NCI-H774 (cell line): ENCODE measurements around the gene CALR.
"Not testable (repeated sequence)": the region's sequence is repeated elsewhere in the genome, so short reads cannot be mapped to it uniquely, and the experiment has no call there.

Experiments
- DNase-seq: peaks from one replicate; lab custom pipeline; 2025; lab: John Stamatoyannopoulos, UW

The CALR gene

DNA sequence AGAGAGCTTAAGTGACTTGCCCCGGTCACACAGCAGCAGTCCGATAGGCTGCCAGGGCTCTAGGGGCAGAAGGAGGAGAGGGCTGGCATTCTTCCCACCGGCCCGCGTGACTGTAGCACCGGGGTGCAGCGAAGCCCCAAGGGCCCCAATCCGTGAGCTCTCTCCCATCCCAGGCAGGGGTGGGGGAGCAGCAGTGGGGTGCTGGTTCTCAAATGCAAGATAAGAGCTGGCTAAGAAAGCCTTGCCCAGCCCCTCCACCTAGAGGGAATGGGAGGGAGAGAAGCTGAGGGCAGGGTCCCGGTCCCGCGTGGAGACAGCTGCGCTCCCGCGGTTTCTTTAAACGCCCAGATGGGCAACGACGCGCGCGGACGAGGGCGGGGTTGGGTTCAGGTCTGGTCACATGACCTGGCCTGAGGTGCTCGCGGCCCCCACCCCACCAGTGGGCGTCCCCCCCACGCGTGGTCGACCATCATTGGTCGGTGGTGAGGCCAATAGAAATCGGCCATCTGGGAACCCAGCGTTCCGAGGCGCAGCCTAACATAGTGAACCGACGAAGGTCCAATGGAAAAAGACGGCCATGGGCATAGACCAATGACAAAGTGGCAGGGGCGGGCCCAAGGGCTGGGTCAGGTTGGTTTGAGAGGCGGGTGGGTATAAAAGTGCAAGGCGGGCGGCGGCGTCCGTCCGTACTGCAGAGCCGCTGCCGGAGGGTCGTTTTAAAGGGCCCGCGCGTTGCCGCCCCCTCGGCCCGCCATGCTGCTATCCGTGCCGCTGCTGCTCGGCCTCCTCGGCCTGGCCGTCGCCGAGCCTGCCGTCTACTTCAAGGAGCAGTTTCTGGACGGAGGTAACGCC, at the start of gene CALR:
TSS of gene CALR (plus strand) at position 683 of the 852 bp plus-strand sequence. CDS start at position 754, 71 bp downstream.
- DNase-seq: peak; percentile 98

DNA sequence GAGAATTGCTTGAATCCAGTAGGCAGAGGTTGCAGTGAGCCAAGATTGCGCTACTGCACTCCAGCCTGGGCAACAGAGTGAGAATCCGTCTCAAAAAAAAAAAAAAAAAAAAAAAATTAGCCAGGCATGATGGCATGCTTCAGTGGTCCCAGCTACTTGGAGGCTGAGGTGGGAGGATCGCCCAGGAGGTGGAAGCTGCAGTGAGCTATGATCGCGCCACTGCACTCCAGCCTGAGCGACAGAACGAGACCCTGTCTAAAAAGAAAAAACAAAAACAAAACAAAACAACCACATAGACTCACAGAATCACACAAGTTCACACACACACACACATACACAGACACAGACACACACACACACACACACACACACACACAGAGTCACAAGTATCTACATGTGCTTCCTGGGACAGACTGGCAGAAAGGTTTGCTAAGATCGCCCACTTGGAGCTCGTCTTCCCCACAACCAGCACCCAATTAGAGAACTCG, 48.1 kb upstream of the CALR start:
- not testable (repeated sequence) for DNase-seq

DNA sequence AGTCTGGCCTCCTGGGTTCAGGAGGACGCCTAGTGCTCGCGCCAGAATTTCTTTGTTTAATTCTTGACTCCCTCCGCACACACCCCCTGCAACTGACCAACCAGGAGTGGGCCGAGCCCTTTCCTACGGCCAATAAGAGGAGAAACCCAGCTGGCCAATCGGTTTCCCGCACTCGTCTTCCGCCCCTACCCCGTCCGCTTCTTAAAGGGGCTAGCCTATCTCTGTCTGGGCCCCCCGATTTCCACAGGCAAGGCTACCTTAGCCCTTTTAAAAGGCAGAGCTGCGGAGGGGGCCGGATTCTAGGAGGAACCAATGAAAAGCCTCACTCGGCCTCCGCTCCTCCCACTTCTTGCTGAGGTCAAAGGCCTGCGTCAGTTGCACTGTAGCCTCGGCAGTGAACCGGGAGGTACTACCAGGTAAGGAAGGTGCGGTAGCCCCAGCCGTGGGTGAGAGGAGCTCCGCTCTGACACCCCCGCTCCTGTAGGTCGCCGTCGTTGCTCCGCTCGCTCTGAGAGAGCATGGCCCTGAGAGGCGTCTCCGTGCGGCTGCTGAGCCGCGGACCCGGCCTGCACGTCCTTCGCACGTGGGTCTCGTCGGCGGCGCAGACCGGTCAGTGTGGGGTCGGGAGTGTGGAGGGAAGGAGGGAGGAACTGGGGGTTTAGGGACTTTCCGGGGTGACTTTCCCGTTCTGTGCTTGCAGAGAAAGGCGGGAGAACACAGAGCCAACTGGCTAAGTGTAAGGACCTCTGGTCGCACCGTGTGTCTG, 47.4 kb upstream of the CALR start, which contains the start of gene GCDH:
TSS of gene GCDH (plus strand) at position 374 of the 766 bp plus-strand sequence. CDS start at position 519, 145 bp downstream.
- DNase-seq: peak; percentile 97

DNA sequence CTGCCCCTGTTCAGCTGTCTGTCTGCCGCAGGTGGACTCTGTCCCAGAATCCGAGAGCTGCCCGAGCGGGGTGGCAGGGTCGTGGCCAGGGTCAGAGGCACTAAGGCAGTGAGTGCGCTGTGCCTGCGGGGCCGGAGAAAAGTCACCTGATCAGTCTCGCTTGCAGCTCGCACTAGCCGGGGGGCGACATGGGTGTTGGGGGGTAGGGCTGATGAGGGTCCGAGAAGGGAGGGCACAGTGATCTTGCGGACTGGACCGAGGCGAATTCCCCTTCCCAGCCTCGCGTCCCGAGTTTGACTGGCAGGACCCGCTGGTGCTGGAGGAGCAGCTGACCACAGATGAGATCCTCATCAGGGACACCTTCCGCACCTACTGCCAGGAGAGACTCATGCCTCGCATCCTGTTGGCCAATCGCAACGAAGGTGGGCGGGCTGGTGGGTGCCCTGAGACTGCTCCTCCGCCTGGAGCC, 46.8 kb upstream of the CALR start:
- no peak for DNase-seq

DNA sequence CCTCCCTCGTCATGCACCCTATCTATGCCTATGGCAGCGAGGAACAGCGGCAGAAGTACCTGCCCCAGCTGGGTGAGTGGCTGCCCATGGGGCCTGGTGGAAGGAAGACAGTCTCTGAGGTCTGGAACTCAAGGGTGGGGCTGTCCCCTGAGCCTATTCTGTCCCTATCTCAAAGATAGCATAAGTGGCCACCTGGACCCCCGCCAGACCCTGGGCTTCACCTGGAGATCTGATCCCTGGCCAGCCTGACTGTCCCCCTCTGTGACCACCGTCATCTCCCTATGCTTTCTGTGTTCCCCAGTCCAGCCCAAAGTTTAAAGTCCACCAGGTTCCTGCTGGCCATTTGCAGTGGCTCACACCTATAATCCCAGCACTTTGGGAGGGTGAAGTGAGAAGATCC, 44.8 kb upstream of the CALR start:
- DNase-seq: no peak

DNA sequence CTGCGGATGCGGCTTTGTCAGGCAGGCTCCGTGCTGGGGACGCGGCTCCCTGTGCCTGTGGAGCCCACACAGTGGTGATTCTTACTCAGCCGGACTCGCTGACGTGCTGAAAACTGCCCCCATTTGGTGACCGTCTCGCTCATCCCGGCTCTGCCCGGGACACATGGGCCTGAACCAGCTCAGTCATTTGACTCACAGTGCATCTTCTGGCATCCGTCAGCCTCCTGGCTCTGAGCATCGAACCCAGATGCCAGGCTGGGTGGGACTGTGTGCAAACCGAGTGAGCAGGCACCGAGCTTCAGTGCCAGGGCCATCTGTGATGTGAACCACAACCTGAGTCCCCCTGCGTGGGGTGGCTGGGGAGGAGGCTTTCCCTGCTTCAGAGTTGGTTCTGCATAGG, 41.9 kb upstream of the CALR start:
- DNase-seq: no peak

DNA sequence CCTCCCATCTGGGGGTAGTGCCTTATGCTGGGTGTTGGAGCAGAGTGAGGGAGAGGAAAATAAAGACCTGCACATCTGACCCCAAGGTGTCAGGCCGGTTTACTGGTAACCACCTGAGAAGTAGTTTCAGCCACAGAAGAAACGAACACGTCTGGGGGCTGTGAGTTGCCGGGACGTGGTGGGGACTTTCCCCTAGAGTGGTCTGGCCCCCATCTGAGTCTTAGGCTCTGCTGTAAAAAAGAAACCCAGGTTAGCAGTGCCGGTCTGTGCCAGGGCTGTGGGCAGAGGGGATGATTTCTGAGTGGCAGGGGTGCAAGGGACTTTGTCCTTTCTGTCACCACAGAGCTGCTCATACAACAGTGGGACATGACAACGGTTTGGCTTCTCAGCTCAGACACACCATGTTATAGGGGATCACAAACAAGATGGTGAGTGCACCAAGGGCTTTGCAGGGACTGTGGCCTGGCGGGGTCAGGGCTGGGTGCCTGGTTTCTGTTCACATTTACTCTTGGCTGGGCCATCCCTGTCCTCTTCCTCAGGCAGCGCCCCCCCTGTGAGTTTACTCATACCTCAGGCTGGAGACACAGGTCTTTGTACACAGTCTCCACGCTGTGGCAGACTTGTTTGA, 38.4 kb upstream of the CALR start:
- DNase-seq: no peak

DNA sequence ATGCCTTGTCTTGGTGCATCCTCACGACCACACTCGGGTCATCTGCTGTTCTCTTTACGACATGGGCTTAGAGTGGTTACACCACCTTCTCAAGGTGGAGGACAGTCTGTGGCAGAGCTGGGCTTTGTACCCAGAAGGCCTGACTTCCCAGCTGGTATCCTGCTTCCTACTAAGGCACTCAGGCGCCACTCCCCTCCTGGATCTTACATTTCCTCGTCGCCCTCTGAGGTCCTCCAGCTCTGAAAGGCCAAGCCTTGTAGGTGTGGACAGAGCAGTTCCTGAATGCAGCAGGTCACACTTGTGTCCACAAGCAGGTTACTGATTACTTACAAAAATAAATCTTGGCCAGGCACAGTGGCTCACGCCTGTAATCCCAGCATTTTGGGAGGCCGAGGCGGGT, 31.2 kb upstream of the CALR start:
- no peak for DNase-seq

DNA sequence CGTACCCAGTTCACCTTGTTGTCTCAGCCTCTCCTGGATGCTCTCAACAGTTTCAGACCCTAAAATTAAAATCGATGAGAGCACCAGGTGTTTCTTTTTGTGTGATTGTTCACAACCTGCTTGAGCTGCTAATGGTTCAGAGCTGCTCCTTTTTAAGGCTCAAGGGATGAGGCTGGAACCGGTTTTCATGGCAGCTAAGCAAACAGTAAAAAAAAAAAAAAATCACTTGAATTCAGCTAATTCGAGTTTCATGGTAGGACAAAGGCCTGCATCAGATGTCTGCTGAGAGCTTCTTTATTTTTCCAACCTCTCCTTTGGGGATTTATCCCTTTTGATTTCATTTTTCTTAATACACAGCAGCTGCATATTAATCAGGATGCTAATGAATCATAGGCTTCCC, 25.8 kb upstream of the CALR start:
- DNase-seq: peak; percentile 91

DNA sequence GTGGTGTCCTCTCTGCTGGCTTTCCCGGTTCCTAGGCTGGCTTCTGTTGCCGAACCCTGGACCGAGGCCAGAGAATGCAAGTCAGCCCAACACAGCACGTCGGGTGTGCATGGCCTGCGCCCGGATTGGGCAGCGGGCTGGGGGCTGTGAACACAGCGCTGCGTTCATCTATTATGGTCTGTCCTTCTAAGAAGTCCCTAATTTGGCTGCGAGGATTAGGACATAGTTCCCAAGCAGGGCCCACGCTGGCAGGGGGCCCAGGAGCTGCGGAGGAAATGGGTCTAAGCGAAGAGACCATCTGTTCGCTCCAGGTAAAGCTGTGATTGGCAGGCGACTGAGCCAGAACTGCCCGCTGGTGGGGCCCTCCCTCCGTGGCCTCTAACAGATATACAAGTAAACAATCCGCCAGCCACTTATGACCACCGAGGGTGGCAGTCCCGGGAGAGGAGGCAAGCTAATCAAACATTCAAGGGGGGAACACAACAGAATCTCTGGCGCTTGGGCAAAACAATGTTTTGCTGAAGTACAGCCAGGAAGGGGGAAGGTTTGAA, 25.3 kb upstream of the CALR start:
- DNase-seq: peak; percentile 96

DNA sequence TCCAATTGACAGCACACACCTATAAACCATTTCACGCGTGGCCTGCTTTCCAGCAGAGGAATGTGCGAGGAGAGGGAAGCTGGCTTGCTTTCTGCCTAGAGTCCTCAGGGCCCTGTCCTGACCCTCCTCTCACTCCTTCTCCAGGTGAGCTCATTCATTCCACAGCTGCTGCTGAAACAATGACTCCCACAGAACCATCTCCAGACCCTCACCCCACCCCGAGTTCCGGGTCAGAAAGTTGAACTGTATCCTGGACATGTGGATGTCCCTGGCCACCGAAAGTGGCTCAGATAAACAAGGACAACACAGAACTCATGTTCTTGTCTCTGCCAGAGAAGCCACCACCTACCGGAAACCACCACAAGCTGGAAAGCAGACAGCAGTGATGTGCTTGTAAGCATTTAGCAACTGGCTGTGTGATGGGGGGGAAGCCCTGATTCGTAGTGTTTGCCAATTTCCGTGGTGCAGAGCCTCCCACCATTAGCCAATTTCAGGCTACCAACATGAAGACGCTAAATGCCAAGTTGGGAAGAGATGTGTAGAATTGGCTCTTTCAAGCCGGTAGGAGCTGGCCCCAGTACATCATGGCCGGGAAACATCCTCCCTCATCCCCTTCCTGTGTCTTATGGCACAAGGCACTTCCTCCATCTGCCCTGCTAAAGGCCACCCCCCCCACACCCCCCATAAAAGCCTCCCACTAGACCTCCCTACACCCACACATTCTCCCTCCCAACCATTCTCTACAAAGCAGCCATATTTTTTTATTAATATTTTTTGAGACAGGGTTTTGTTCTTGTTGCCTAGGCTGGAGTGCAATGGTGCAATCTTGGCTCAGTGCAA, 24.3 kb upstream of the CALR start:
- DNase-seq: no peak

DNA sequence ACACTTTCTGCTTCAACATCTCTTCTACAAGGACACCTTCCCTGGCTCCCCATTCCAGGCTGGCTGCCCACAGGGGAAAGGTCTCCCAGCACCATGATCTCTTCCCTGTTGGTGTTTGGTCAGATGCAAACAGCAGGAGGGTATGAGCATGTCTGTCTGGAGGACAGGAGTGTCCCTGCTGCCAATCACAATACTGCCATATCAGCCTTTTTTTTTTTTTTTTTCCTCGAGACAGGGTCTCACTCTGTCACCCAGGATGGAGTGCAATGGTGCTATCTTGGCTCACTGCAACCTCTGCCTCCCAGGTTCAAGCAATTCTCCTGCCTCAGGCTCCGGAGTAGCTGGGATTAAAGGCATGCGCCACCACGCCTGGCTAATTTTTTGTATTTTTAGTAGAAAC, 22.5 kb upstream of the CALR start:
- DNase-seq: not testable (repeated sequence)

DNA sequence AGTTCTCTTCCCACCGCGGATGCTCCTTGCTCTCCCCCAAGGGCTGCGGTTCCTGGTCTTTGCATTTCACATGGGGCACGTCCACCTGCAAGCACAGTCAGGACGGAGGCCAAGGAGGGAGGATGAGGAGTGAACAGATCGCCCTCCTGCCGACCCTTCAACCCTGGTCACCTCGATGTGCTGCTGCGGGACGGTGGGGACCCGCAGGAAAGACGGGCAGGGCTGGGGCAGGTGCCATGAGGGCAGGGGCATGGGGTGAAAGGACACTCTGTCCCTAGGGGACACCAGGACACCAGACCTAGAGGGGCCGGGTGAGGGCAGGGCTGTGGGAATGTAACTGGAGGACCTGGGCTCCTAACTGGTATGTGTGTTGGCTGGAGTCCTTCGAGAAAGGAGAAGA, 20.2 kb upstream of the CALR start:
- no peak for DNase-seq

DNA sequence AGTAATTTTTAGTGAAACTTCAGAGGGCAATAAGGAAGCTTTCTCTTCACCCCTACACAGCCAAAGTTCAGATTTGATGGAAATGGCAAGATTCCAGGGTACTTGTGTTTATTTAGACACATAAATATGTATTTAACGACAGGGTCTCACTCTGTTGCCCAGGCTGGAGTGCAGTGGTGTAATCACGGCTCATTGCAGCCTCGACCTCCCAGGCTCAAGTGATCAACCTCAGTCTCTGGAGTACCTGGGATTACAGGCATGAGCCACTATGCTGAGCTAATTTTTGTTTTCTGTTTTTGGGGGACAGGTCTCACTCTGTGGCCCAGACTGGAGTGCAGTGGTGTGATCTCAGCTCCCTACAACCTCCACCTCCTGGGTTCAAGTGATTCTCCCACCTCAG, 17.4 kb upstream of the CALR start:
- DNase-seq: no peak

DNA sequence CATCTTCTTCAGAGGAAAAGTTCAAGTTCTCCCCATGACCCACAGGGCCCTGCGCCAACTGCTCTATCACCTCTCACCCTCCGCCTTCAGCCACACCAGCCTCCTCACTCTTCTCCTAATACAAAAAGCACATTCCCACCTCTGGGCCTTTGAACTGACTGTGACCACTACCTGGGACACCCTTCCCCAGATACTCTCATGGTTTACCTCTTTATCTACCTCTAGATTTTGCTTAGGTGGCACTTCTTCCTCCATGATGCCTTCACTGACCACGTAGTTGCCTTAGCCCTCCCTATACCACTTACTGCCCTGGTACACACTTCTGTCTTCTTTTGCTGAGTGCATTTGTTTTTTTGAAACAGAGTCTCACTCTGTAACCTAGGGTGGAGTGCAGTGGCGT, 15.4 kb upstream of the CALR start:
- no peak for DNase-seq

DNA sequence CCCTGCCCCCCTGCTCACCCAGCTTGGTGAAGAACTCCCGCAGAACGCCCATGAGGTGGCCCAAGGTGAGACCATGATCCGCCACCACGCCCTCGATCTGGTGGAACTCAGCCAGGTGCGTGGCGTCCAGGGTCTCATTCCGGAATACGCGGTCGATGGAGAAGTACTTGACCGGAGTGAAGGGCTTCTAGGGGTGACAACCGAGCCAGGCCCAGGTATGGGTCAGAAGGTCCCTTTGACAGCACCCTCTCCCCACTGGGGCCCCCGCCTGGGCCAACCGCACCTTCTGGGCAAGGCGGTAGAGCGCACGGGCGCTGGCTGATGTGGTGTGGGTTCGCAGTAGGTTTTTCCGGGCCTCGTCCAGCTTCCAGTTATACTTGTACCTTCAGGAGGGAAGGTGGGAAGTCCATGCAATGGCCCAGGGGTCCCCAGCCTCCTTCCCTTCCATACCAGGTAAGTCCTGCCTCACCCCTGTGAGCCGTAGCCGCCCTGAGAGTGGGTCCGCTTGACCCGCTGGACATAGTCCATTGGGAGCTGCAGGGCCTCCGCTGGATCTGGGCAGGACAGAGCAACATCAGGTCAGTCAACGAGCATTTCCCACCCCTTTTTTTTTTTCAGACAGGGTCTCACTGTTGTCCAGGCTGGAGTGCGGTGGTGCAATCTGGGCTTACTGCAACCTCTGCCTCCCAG, 13.6 kb upstream of the CALR start:
- DNase-seq: no peak

DNA sequence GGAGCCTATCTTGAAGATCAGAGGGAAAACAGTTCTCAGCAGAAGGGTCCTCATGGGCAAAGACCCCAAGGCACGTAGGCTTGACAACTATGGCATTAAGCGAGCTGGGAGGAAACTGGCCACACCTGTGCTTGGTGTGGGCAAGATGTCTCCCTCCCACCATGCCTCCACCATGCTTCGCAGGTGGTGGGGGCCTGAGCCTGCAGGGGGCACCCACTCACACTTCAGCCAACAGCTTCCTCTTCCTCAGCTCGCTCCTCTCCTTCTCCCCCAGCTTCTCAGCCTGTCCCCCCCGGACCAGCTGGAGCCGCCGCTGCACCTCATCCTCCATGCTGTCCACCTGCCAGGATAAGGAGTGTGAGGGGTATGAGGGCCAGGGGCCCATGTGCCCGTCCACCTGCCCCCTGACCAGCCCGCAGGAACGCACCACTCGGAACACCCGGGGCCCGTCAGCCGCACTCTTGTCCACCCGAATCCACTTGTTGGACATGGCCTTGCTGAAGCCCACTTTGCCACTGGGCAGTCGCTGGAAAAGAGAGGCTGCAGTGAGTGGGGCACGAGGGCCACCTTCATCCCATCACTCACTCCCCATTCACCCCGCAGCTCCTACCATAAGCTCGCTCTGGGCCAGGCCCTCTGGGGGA, 8.3 kb upstream of the CALR start:
- no peak for DNase-seq

DNA sequence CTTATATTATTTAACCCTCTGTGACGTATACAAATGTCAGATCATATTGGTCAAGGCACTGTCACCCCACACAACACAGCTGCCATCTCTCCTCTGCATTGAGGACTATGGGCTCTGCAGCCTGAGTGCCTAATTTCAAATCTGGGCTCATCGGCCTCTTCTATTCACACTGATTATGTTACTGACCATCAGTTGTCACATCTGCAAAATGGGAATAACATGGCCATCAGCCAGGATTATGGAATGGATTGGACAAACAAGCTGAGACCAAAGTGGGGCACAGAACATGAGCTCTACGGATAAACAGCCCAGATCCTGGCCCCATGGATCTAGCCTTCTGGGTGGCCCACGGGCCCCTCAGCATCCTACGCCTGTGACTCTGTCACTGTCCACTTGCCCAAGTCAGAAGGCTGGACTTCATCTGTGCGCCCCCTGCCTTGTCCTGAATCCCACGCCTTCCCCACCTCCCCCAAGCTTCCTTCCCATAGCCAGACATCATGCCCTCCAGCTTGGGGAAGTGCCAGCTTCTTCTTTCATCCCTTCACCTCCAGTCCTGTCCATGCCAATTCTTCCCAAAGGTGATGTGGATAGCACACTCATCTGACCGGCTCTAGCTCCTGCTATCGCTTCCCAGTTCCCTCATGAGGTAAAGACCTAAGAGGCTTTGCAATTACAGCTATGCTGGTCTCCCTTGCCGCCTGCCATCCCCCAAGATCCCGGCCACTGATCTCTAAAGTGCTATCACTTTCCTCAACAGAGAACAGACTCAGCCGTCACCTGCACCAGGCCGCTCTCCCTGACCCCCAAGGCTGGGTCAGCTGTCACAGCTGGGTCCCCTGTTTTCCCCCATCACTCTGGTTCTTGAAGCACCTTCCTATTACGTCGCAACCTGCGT, 5.8 kb upstream of the CALR start:
- DNase-seq: no peak
